ENCODE results near the gene SDCBP2.

DNA sequence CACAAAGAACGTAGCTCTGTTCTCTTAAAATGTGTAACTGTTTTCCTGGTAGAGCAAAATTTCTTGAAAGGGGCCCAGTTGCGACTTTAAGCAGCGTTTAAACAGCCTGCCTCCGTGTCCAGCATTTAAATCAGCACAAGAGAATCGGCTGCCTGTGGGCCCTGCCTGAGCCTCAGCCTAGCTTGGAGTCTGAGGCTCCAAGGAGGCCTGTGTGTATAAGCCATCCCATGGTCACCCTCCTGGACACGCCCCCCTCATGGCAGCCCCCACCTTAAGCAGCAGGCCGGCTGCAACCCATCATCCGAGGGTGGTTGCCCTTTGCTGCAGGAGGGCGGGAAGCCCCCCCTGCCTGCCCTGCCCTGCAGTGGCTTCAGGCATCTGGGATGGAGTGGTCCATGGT is 18.9 kb downstream of the SDCBP2 start:
- no peak for TF ChIP-seq POLR2A (IDR thresholded peaks at IDR 0.05)
- TF ChIP-seq, protein P1, sequence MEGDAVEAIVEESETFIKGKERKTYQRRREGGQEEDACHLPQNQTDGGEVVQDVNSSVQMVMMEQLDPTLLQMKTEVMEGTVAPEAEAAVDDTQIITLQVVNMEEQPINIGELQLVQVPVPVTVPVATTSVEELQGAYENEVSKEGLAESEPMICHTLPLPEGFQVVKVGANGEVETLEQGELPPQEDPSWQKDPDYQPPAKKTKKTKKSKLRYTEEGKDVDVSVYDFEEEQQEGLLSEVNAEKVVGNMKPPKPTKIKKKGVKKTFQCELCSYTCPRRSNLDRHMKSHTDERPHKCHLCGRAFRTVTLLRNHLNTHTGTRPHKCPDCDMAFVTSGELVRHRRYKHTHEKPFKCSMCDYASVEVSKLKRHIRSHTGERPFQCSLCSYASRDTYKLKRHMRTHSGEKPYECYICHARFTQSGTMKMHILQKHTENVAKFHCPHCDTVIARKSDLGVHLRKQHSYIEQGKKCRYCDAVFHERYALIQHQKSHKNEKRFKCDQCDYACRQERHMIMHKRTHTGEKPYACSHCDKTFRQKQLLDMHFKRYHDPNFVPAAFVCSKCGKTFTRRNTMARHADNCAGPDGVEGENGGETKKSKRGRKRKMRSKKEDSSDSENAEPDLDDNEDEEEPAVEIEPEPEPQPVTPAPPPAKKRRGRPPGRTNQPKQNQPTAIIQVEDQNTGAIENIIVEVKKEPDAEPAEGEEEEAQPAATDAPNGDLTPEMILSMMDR (IDR thresholded peaks at IDR 0.05): no peak

Data from Peyer's patch (tissue), 4 donors.